GM19328 (cell line): Measurements from ENCODE around the gene MAN2A1.
"Not testable (repeated sequence)": the region's sequence is repeated elsewhere in the genome, so short reads cannot be mapped to it uniquely, and the experiment has no call there.

Source experiments
- ATAC-seq: cut with Tn5 transposase; IDR thresholded peaks from one replicate; pipeline ENCODE4 v1.9.1; 2021; ENCODE audit warnings: mild to moderate bottlenecking, moderate library complexity; ENCODE audit not compliant: unreplicated experiment

Gene MAN2A1

DNA sequence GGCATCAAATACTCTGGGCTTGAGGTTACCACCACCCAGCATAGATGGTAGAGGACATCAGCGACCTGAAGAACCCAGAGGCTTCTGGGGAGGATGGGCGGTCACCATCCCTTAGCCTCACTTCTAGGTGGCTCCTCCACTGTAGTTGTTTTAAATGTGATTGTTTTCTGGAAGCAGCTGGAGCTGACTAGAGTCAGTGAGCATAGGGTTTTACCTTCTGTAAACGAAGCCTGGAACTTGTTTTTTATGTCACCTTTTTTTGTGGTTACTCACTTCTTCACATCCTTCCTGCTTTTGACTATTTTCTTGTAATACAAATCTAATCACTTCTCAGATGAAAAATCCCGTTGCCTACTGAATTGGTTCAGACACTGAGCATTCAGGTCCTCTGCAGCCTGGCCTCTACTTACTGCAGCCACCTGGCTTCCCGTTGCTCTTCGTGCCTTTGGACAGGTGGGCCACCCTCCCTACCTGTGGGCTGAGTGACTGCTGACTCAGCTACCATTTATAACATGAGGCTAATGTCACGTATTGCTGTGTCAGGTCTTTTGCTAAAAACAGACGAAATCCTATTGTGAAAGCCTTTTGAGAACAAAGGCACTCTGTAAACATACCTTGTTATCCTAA lies 167.8 kb downstream of the MAN2A1 start:
- no peak for ATAC-seq

DNA sequence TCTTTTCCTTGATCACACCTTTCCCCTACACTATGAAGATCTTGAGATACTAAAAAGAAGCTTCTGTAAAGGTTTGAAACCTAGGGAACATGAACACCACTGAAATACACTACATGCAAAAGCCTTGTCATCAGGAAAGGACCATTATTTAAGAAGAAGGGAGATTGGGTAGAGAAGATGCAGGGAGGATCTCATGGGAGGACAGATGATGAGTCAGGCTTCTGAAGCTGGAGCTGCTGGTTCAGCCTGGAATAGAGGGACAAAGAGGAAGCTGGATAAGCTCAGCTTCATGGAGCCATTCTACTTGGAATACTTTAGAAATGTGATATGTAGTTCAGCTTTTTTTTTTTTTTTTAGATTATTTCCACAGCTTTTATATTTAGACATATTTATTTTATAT lies 169.8 kb downstream of the MAN2A1 start:
- no peak for ATAC-seq

GRCh38 chr5:109862301-109862700 lies 172.6 kb downstream of the MAN2A1 start:
- no peak for ATAC-seq

GRCh38 chr5:109863752-109864151 lies 174.0 kb downstream of the MAN2A1 start:
- no peak for ATAC-seq

DNA sequence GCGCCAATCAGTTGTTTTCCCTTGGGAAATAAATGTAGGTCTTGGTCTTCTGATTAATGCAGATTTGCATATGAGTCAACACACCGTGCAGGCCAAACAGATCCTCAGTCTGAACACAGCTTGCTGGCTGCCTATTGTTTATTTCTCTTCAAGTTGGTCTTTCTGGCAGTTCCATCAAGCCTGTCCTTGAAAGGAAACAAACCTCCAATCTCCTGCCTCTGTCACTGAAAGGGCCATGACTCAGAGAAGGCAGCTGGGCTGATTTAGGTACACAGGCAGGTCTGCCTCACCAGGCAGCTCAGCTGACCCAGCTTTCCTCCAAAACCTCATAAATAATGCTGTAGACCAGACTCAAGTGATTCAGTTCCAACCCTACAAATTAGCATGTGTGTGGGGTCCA lies 175.9 kb downstream of the MAN2A1 start:
- no peak for ATAC-seq

GRCh38 chr5:109866051-109866450 lies 176.3 kb downstream of the MAN2A1 start:
- no peak for ATAC-seq

GRCh38 chr5:109868737-109869136 lies 179.0 kb downstream of the MAN2A1 start:
- no peak for ATAC-seq

- no peak for ATAC-seq
Observed at GRCh38 chr5:109873687-109874086, 184.0 kb downstream of the MAN2A1 start.

DNA sequence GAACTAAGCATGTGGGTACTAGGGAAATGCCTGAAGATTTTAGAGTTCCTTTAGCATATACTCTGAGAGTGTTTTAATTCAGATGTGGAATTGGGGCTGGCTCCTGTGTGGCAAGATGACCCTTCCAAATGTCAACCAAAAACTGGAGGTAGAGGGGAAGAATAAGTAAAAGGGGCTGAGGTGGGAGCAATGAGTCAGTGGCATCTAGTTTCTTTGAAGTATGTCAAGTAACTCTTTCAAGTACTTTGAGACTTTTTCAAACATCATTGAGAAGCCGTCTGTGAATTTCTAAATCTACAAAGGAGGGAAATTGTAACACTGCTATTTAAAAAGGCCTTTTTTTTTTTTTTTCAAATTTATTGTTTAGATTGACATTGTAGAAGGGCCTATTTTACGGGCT lies 184.4 kb downstream of the MAN2A1 start:
- no peak for ATAC-seq

DNA sequence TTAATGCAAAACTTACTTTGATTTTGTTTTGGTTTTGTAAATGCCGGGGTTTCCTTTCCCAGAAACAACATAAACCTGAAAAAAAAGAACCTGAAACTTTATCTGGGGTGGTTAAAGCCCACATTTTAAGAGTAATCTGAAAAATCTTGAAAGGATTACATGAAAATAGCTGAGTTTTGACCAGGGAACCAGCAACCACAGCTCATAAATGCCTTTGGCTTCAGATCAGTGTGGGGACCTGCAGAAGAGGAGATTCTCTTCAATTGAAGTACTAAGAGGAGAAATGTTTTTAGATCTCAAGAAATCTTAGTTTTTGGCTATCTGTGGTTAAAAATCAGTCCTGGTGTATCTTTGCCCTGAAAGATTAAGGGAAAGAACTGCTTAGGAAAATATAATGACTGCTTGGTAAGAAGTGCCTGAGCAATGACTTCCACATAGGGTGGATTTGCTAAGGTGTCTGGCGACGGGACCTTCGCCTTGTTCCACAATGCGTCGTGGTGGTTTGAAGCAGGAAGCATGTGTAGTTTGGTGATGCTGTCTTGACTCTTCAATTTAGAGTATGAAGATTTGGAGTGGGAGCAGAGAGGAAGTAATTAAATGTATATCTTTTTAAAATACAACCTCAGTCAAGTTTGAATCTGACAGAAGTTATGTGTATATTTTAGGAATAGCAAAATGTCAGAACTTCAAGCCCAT lies 186.5 kb downstream of the MAN2A1 start:
- ATAC-seq = no peak

GRCh38 chr5:109876941-109877669 lies 187.4 kb downstream of the MAN2A1 start:
- ATAC-seq = no peak

DNA sequence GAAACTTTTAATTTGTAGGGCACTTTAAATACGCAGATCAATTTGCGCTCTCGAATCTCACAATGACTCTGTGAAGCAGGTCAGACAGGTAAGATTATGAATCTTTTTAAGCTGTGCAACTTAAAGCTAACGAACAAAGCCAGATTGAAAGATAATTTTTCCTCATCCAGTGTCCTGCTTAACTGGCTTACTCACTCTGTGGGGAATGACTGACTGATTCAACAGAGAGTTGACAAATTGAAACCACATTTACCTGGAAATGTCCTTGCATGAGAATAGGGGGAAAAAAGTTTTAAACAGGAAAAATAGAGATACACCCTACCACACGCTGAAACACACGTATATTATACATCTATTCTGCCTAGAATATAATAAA lies 187.9 kb downstream of the MAN2A1 start:
- no peak for ATAC-seq

- no peak for ATAC-seq
Observed at GRCh38 chr5:109878887-109879286, 189.2 kb downstream of the MAN2A1 start.

GRCh38 chr5:109880907-109881685 lies 191.4 kb downstream of the MAN2A1 start:
- ATAC-seq = no peak

GRCh38 chr5:109882546-109882945 lies 192.8 kb downstream of the MAN2A1 start:
- no peak for ATAC-seq

DNA sequence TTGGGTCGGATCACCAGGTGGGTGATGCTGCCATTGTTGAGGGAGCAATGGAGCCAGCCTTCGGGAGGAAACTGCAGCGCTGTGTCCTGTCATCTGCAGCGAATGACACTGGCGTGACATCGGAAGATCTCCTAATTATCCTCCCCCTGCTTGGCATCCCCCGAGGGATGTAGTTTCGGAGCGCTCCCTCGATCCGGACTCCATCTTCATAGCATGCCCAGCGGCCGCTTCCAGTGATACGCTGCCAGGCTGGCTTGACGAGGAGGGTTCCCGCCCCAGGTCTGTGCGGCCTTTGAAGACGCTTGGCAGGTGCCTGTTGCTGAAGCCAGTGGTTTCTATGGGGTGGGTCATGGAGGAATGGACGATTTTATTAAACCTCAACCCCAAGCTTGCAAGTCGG lies 194.9 kb downstream of the MAN2A1 start:
- no peak for ATAC-seq

GRCh38 chr5:109885205-109885604 lies 195.5 kb downstream of the MAN2A1 start:
- ATAC-seq = no peak

DNA sequence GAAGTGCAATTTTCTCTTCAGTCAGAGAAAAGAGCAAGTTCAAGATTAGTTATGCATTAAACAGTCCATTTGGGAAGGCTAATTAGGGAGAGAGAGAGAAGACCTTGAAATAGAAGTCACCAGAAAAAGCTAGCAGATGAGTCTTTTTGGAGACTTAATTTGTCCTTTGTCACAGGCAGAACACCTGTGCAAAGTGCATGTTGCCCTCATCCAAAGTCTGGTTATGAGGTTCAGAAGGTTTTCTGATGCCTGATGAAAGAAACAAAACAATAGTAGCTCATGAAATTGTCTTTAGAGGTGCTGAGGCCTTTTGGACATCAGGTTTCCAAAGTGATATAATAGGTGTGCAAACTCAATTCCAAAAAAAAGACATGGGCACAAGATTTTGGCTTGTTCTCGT lies 199.3 kb downstream of the MAN2A1 start:
- ATAC-seq = no peak

GRCh38 chr5:109893271-109893670 lies 203.5 kb downstream of the MAN2A1 start:
- not testable (repeated sequence) for ATAC-seq

DNA sequence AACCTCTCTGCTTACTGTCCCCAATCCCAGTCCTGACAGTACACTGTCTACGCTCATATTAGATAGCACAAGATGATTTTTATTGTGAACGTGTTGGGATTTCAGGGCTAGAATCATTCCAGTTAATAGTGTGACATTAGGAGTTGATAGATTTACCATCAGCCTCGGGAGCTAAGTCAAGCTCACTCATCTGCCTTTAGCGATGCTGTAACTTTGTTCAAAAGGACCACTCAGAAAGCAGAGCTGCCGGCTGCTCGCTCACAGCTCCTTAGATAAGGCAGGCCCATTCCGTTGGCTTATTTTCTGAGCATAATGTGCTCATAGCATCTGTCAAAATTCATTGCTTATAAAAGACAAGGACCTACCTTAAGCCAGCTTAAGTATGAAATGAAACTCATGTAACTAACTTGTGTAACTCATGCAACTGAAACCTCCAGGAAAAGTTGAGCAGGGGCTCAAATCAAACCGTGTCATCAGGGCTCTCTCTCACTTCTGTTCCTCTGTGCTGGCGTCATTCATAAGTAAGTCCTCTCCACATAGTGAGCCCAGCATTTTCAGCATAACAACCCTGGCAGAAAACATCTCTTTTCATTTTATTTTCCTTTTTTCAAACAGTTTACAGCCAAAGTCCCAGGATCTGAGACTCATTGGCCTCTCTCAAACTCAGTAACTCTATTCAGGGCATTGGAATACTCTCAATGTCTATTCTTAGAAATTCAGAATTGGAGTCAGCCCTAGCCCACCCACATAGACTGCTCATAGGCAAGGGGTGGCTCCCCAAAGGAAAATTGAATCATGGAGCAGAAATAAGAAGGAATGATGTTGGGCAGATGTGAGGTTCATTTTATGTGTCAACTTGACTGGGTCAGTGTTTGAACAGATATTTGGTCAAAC lies 208.8 kb downstream of the MAN2A1 start:
- no peak for ATAC-seq
